ENCODE measurements around the gene NT5DC2. TPM values are rescaled to one million over a fixed set of nuclear protein-coding genes. Genes with fewer than 3 reads are reported as not detected.

NT5DC2 gene
- total RNA-seq, 2 experiments from 2014 or later: 53.8 to 61.7 TPM

- CTCF ChIA-PET: interaction anchor here (1.2 kb wide), 1 partner anchor 187 kb away, joined by 4 read pairs; no protein-coding TSS in a partner anchor
- Mint-ChIP-seq H3K4me3 (no peak overlapping the region), H3K9me3 (no peaks in the 10 kb centered on the region), H3K27ac (no peak overlapping the region), H3K27me3 (no peaks in the 10 kb centered on the region), H3K4me1 (ENCODE audit: low read depth) (no peaks in the 10 kb centered on the region), H3K36me3 (ENCODE audit: low read depth) (peaks cover 9% of the 10 kb centered on the region)
- DNase-seq: no peak
- no peak for TF ChIP-seq CTCF (IDR thresholded peaks at IDR 0.05)
- no peak for ATAC-seq
- POLR2A ChIA-PET: interaction anchor here (0.7 to 0.8 kb wide), 2 partner anchors 43 to 69 kb away, joined by 3 to 4 read pairs; no protein-coding TSS in a partner anchor
- intact Hi-C loops (cut with micrococcal nuclease): no loop called here
These were observed 7.7 kb downstream of the NT5DC2 start for GRCh38 chr3:52525680-52526561.

- Mint-ChIP-seq H3K9me3 (no peaks in the 10 kb centered on the region), H3K4me1 (ENCODE audit: low read depth) (no peaks in the 10 kb centered on the region), H3K36me3 (ENCODE audit: low read depth) (peaks cover 9% of the 10 kb centered on the region), H3K4me3 (no peak overlapping the region), H3K27me3 (no peaks in the 10 kb centered on the region), H3K27ac (no peak overlapping the region)
- ChIA-PET CTCF (no interaction called here), POLR2A (no interaction called here)
- no peak for TF ChIP-seq CTCF (IDR thresholded peaks at IDR 0.05)
- DNase-seq: no peak
- intact Hi-C loops (cut with micrococcal nuclease): no loop called here
- ATAC-seq: no peak
These were observed 8.6 kb downstream of the NT5DC2 start for GRCh38 chr3:52524752-52525679.

GRCh38 chr3:52524258-52524751, 9.4 kb downstream of the NT5DC2 start:
- no peak for ATAC-seq
- CTCF ChIA-PET: no interaction called here
- H3K36me3 Mint-ChIP-seq (ENCODE audit: low read depth): peaks cover 9% of the 10 kb centered on the region
- POLR2A ChIA-PET: no interaction called here
- H3K4me1 Mint-ChIP-seq (ENCODE audit: low read depth): no peaks in the 10 kb centered on the region
- H3K27me3 Mint-ChIP-seq: no peaks in the 10 kb centered on the region
- DNase-seq: no peak
- H3K9me3 Mint-ChIP-seq: no peaks in the 10 kb centered on the region
- no peak for TF ChIP-seq CTCF (IDR thresholded peaks at IDR 0.05)
- no peak overlapping the region for H3K27ac Mint-ChIP-seq
- H3K4me3 Mint-ChIP-seq: no peak overlapping the region
- intact Hi-C loops (cut with micrococcal nuclease): no loop called here

- ChIA-PET CTCF (no interaction called here), POLR2A (no interaction called here)
- Mint-ChIP-seq H3K4me1 (ENCODE audit: low read depth) (no peaks in the 10 kb centered on the region), H3K36me3 (ENCODE audit: low read depth) (peaks cover 9% of the 10 kb centered on the region), H3K4me3 (no peak overlapping the region), H3K27ac (no peak overlapping the region), H3K9me3 (no peaks in the 10 kb centered on the region), H3K27me3 (no peaks in the 10 kb centered on the region)
- intact Hi-C loops (cut with micrococcal nuclease): no loop called here
- TF ChIP-seq CTCF (IDR thresholded peaks at IDR 0.05): no peak
- no peak for DNase-seq
- no peak for ATAC-seq
These were observed 10.0 kb downstream of the NT5DC2 start for GRCh38 chr3:52523386-52524257.

All from activated CD8-positive, alpha-beta T cell treated with anti-CD3 and anti-CD28 coated beads for 36 hours (primary cell).